Ascending aorta (tissue), 2 donors: ENCODE measurements around the gene WFDC5. TPM values are rescaled to one million over a fixed set of nuclear protein-coding genes. Genes with fewer than 3 reads are reported as not detected.
"Not testable (repeated sequence)": the region's sequence is repeated elsewhere in the genome, so short reads cannot be mapped to it uniquely, and the experiment has no call there.

Source experiments
- DNase-seq, 2 donors: peaks; one replicate each; pipeline ENCODE4 v3.0.0-alpha.2; 2019; ENCODE audit warnings: low spot score in 2 of 2
- H3K27ac ChIP-seq, 2 donors: fragments of 200-600 bp; sonication (generic); one replicate each; pipeline ENCODE4 v1.5.1; 2016 to 2017; ENCODE audit warnings: mild to moderate bottlenecking in 1 of 2
- H3K27me3 ChIP-seq: fragments of 200-600 bp; sonication (generic); one replicate; pipeline ENCODE4 v1.5.1; 2017
- H3K36me3 ChIP-seq, 2 donors: fragments of 200-600 bp; sonication (generic); one replicate each; pipeline ENCODE4 v1.5.1; 2016
- H3K4me1 ChIP-seq, 2 donors: fragments of 200-600 bp; sonication (generic); one replicate each; pipeline ENCODE4 v1.5.1; 2016 to 2017; ENCODE audit warnings: mild to moderate bottlenecking in 1 of 2
- H3K4me3 ChIP-seq, 2 donors: fragments of 200-600 bp; sonication (generic); one replicate each; pipeline ENCODE4 v1.5.1; 2016 to 2017; ENCODE audit warnings: mild to moderate bottlenecking in 1 of 2
- H3K9me3 ChIP-seq, 2 donors: fragments of 200-600 bp; sonication (generic); one replicate each; pipeline ENCODE4 v1.5.1; 2016
- CTCF ChIP-seq, 3 experiments: fragments of 200-600 bp in 2 of 3; fragments of 450-650 bp in 1 of 3; sonication (generic) in 2 of 3; IDR thresholded peaks; one replicate each; pipeline ENCODE4 v1.5.1; 2016 to 2019; ENCODE audit warnings: antibody characterized with exemption in 3 of 3, mild to moderate bottlenecking in 1 of 3, moderate library complexity in 1 of 3
- intact Hi-C: fragments of 100-400 bp; cut with DNase I; formaldehyde crosslinking; loops from one replicate; pipeline ENCODE4 v1.15.1; 2023
- total RNA-seq: library from RNA; depleted of rRNA; stranded (reverse); fragments of >200 nt; gene quantifications from one replicate; pipeline ENCODE4 v1.1.0, GENCODE V29; 2016

The WFDC5 gene
- not detected for total RNA-seq

- H3K27ac ChIP-seq = no peak within 1 kb of the TSS
- H3K4me3 ChIP-seq = no peak within 1 kb of the TSS
- no peaks in the 10 kb centered on the region for H3K27me3 ChIP-seq
- no peaks in the 10 kb centered on the region for H3K9me3 ChIP-seq
- intact Hi-C loops = no loop called here
- H3K4me1 ChIP-seq = no peaks in the 10 kb centered on the region
- no peak for DNase-seq
- no peak for TF ChIP-seq CTCF (IDR thresholded peaks at IDR 0.05)
- H3K36me3 ChIP-seq = no peaks in the 10 kb centered on the region
Measured at GRCh38 chr20:45114465-45115385, at the start of gene WFDC5. Gene WFDC5, minus strand, starts transcription at chr20:45115174. Its CDS starts 91 bp downstream, at chr20:45115083.

GRCh38 chr20:45163083-45163803, 48.3 kb upstream of the WFDC5 start:
- Histone ChIP-seq H3K9me3 (peaks cover 3 to 4% of the 10 kb centered on the region in 2 donors), H3K4me3 (no peak overlapping the region), H3K36me3 (no peaks in the 10 kb centered on the region), H3K4me1 (no peaks in the 10 kb centered on the region), H3K27ac (no peak overlapping the region), H3K27me3 (no peaks in the 10 kb centered on the region)
- intact Hi-C loops = no loop called here
- no peak for DNase-seq
- TF ChIP-seq CTCF (IDR thresholded peaks at IDR 0.05) = no peak

GRCh38 chr20:45157962-45158361, 43.0 kb upstream of the WFDC5 start:
- no peak for DNase-seq
- no peaks in the 10 kb centered on the region for H3K36me3 ChIP-seq
- H3K4me1 ChIP-seq = no peaks in the 10 kb centered on the region
- no peak for TF ChIP-seq CTCF (IDR thresholded peaks at IDR 0.05)
- intact Hi-C loops = no loop called here
- no peak overlapping the region for H3K4me3 ChIP-seq
- no peak overlapping the region for H3K27ac ChIP-seq
- H3K27me3 ChIP-seq = no peaks in the 10 kb centered on the region
- peaks cover 3 to 4% of the 10 kb centered on the region in 2 donors for H3K9me3 ChIP-seq

- no peaks in the 10 kb centered on the region for H3K27me3 ChIP-seq
- H3K4me1 ChIP-seq = no peaks in the 10 kb centered on the region
- no peak overlapping the region for H3K4me3 ChIP-seq
- TF ChIP-seq CTCF (IDR thresholded peaks at IDR 0.05) = no peak
- DNase-seq = no peak
- H3K36me3 ChIP-seq = no peaks in the 10 kb centered on the region
- H3K27ac ChIP-seq = no peak overlapping the region
- intact Hi-C loops = no loop called here
- H3K9me3 ChIP-seq = peaks cover 3 to 4% of the 10 kb centered on the region in 2 donors
Measured at GRCh38 chr20:45156713-45157112, 41.7 kb upstream of the WFDC5 start.

GRCh38 chr20:45154794-45155193, 39.8 kb upstream of the WFDC5 start:
- H3K9me3 ChIP-seq, intact Hi-C loops, H3K27me3 ChIP-seq, DNase-seq, H3K4me1 ChIP-seq, H3K27ac ChIP-seq, H3K4me3 ChIP-seq, H3K36me3 ChIP-seq: not testable (repeated sequence)

GRCh38 chr20:45154183-45154582, 39.2 kb upstream of the WFDC5 start:
- TF ChIP-seq CTCF (IDR thresholded peaks at IDR 0.05) = no peak
- Histone ChIP-seq H3K9me3 (peaks cover 0 to 2% of the 10 kb centered on the region in 2 donors), H3K27ac (no peak overlapping the region), H3K4me3 (no peak overlapping the region), H3K4me1 (no peaks in the 10 kb centered on the region), H3K36me3 (no peaks in the 10 kb centered on the region), H3K27me3 (no peaks in the 10 kb centered on the region)
- DNase-seq = no peak
- intact Hi-C loops = no loop called here
